ENCODE data around the gene COPS4.

- TF ChIP-seq CTCF (conservative IDR thresholded peaks at IDR 0.05) (no peak), ZFX (IDR thresholded peaks at IDR 0.05) (no peak)
Measured at GRCh38 chr4:83080561-83080960, 45.6 kb downstream of the COPS4 start.

Data from C4-2B (cell line).